SU-DHL-6 (cell line): ENCODE results near the gene CALN1.

Source experiments
- CTCF ChIP-seq: fragments of 200-600 bp; sonication (generic); IDR thresholded peaks from one replicate; pipeline ENCODE4 v1.5.1; 2017; ENCODE audit warnings: antibody characterized with exemption, mild to moderate bottlenecking, low read length, moderate library complexity; ENCODE audit not compliant: insufficient read depth, poor library complexity, severe bottlenecking
- EZH2phosphoT487 ChIP-seq: fragments of 200-600 bp; sonication (generic), shearing (Covaris generic); conservative IDR thresholded peaks from 2 replicates; pipeline ENCODE4 v1.6.1; 2018; ENCODE audit warnings: mild to moderate bottlenecking, antibody characterized with exemption, low read length, moderate library complexity, mixed read lengths

- TF ChIP-seq CTCF (no peak), EZH2phosphoT487 (no peak)
These were observed 548.0 kb downstream of the CALN1 start for GRCh38 chr7:71864130-71864529.
